ENCODE data around the gene TRPM3. TPM values are rescaled to one million over a fixed set of nuclear protein-coding genes. Genes with fewer than 3 reads are reported as not detected.

Gene TRPM3
- total RNA-seq, 1 experiment from 2014 or later: not detected

DNA sequence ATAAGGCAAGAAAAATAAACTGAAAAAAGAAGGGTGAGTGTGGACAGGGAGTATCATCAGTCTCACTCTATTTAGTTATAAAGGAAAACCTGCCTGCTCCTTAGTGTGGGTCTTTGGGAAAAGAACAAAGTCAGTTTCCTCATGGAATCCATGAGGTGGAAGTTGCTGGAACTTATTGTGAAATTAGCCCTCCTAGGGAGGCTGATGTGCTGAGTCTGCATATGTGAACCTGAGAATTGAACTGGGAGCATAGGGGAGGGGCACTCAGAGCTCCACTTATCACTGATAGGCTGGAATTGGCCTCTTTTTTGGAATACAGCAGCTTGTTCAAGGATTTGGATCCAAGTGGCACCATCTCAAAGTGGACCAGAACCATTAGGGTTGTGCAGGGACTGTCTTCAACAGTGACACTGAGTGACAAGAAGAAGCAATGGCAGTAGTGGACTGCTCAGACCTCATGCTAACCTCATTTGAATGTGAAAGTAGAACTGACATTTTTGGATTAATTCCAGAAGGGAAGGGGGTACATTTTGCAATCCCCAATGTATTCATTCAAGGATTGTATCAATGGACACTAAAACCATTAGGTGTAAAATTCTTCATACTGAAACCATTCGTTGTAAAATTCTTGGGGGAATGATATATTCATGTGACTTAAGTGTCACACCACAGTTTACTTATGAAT lies 603.4 kb downstream of the TRPM3 start:
- Histone ChIP-seq H3K36me3 (ENCODE audit: control insufficient read depth, insufficient read depth, low read length) (no peaks in the 10 kb centered on the region; the same call in 1 of the 2 replicates), H3K27ac (ENCODE audit: low read length) (no peak overlapping the region), H3K4me1 (ENCODE audit: control insufficient read depth, insufficient read depth, low read length) (no peaks in the 10 kb centered on the region), H3K4me3 (ENCODE audit: low read depth in 2 of 2, low read length in 2 of 2) (no peak overlapping the region), H3K27me3 (ENCODE audit: control insufficient read depth, insufficient read depth, low read length) (no peaks in the 10 kb centered on the region), H3K9me3 (ENCODE audit: control insufficient read depth, insufficient read depth, low read depth, low read length) (no peaks in the 10 kb centered on the region)
- BruUV-seq (replicated peaks): no TSS peak
- intact Hi-C loops (cut with micrococcal nuclease; ENCODE audit: unreplicated experiment): no loop called here
- in situ Hi-C loops (cut with HindIII; ENCODE audit: low pct_unique_long_range_greater_than_20kb, low sequenced_read_pairs): no loop called here
- no peak for TF ChIP-seq POLR2AphosphoS5 (IDR thresholded peaks at IDR 0.05; ENCODE audit: low read depth, low read length)
- TF ChIP-seq, protein P1, sequence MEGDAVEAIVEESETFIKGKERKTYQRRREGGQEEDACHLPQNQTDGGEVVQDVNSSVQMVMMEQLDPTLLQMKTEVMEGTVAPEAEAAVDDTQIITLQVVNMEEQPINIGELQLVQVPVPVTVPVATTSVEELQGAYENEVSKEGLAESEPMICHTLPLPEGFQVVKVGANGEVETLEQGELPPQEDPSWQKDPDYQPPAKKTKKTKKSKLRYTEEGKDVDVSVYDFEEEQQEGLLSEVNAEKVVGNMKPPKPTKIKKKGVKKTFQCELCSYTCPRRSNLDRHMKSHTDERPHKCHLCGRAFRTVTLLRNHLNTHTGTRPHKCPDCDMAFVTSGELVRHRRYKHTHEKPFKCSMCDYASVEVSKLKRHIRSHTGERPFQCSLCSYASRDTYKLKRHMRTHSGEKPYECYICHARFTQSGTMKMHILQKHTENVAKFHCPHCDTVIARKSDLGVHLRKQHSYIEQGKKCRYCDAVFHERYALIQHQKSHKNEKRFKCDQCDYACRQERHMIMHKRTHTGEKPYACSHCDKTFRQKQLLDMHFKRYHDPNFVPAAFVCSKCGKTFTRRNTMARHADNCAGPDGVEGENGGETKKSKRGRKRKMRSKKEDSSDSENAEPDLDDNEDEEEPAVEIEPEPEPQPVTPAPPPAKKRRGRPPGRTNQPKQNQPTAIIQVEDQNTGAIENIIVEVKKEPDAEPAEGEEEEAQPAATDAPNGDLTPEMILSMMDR (IDR thresholded peaks at IDR 0.05): no peak
- TF ChIP-seq, protein P2, sequence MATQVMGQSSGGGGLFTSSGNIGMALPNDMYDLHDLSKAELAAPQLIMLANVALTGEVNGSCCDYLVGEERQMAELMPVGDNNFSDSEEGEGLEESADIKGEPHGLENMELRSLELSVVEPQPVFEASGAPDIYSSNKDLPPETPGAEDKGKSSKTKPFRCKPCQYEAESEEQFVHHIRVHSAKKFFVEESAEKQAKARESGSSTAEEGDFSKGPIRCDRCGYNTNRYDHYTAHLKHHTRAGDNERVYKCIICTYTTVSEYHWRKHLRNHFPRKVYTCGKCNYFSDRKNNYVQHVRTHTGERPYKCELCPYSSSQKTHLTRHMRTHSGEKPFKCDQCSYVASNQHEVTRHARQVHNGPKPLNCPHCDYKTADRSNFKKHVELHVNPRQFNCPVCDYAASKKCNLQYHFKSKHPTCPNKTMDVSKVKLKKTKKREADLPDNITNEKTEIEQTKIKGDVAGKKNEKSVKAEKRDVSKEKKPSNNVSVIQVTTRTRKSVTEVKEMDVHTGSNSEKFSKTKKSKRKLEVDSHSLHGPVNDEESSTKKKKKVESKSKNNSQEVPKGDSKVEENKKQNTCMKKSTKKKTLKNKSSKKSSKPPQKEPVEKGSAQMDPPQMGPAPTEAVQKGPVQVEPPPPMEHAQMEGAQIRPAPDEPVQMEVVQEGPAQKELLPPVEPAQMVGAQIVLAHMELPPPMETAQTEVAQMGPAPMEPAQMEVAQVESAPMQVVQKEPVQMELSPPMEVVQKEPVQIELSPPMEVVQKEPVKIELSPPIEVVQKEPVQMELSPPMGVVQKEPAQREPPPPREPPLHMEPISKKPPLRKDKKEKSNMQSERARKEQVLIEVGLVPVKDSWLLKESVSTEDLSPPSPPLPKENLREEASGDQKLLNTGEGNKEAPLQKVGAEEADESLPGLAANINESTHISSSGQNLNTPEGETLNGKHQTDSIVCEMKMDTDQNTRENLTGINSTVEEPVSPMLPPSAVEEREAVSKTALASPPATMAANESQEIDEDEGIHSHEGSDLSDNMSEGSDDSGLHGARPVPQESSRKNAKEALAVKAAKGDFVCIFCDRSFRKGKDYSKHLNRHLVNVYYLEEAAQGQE (IDR thresholded peaks at IDR 0.05; ENCODE audit: insufficient read depth in 1 of 2, low read depth in 2 of 2, low read length in 1 of 2): no peak
- no peak for TF ChIP-seq SIN3A (IDR thresholded peaks at IDR 0.05; ENCODE audit: borderline replicate concordance, insufficient read depth, low read depth, low read length)
- DNase-seq (ENCODE audit: low read depth, low spot score): no peak
- ChIA-PET CTCF (no interaction called here), POLR2A (no interaction called here)
- no peak for ATAC-seq

DNA sequence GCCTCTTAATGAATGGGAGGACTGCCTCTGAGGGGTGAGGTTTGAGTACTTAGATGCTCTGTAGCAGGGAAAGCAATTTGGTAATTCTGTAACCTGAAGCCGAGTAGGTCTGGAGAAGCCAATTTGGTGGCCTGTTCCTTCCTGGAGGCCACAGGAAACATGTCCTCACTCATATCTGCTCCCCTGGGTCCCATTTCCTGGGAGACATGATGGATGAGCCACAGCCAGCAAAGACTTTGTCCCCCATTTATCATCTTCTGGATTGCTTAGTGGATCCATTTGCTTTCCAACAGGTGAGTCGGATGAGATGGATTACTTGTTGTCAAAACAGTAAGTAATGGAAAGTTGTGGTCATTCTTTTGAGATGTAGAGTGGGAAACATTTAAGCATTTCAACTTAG lies 607.1 kb downstream of the TRPM3 start:
- no peak for ATAC-seq
- no peaks in the 10 kb centered on the region for H3K4me1 ChIP-seq (ENCODE audit: control insufficient read depth, insufficient read depth, low read length)
- intact Hi-C loops (cut with micrococcal nuclease; ENCODE audit: unreplicated experiment): no loop called here
- TF ChIP-seq TCF7L2 (IDR thresholded peaks at IDR 0.05; ENCODE audit: low read depth, low read length): no peak
- no peak for TF ChIP-seq SIN3A (IDR thresholded peaks at IDR 0.05; ENCODE audit: borderline replicate concordance, insufficient read depth, low read depth, low read length)
- TF ChIP-seq, protein P2 (IDR thresholded peaks at IDR 0.05; ENCODE audit: insufficient read depth in 1 of 2, low read depth in 2 of 2, low read length in 1 of 2): no peak
- TF ChIP-seq POLR2AphosphoS5 (IDR thresholded peaks at IDR 0.05; ENCODE audit: low read depth, low read length): no peak
- TF ChIP-seq, protein P1 (IDR thresholded peaks at IDR 0.05): no peak
- CTCF ChIA-PET: no interaction called here
- POLR2A ChIA-PET: no interaction called here
- no peaks in the 10 kb centered on the region for H3K27me3 ChIP-seq (ENCODE audit: control insufficient read depth, insufficient read depth, low read length)
- DNase-seq (ENCODE audit: low read depth, low spot score): no peak
- no peaks in the 10 kb centered on the region; the same call in 1 of the 2 replicates for H3K36me3 ChIP-seq (ENCODE audit: control insufficient read depth, insufficient read depth, low read length)
- H3K4me3 ChIP-seq (ENCODE audit: low read depth in 2 of 2, low read length in 2 of 2): no peak overlapping the region
- BruUV-seq (replicated peaks): no TSS peak
- in situ Hi-C loops (cut with HindIII; ENCODE audit: low pct_unique_long_range_greater_than_20kb, low sequenced_read_pairs): no loop called here
- H3K27ac ChIP-seq (ENCODE audit: low read length): no peak overlapping the region
- H3K9me3 ChIP-seq (ENCODE audit: control insufficient read depth, insufficient read depth, low read depth, low read length): no peaks in the 10 kb centered on the region

Data from Panc1 (cell line).